Measurements from ENCODE around the gene HLA-B.
A peak's percentile ranks its signal among the peaks of the same experiment; 100 is the strongest.

The HLA-B gene

DNA sequence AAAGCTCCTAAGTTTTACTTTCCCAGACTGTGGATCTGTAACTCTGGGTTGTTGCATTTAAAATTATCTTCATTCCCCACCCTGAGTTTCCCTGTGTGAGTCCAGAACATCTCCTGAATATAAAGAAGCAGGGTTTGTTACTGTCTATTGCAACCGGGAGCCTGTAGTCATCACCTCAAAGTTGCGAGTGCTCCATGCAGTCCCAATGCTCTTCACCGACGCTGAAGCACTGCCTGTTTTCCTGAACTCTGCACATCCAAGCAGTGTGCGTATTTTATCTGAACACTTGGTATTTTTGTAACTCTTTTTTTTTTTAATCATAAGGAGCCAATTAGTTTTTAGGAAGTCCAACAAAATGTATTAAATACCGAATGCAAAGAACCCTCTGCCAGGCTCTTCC, 907 bp upstream of the HLA-B start:
- Histone ChIP-seq H3K4me2 (ENCODE audit: insufficient read depth, low read length, poor library complexity, severe bottlenecking) (no peak overlapping the region), H3K27me3 (ENCODE audit: control insufficient read depth in 3 of 3, insufficient read depth in 3 of 3, low read depth in 1 of 3, low read length in 3 of 3) (peaks cover 0 to 49% (median 38%) of the 10 kb centered on the region in 3 experiments), H2AFZ (ENCODE audit: low read length) (no peak overlapping the region), H3K18ac (ENCODE audit: low read length) (no peak overlapping the region), H3K79me1 (ENCODE audit: low read depth, low read length) (no peaks in the 10 kb centered on the region), H3K36me3 (replicated peaks in 1 of 2; ENCODE audit: control insufficient read depth in 2 of 2, insufficient read depth in 2 of 2, low read length in 2 of 2) (no peaks in the 10 kb centered on the region), H4K8ac (ENCODE audit: low read depth, low read length) (no peak overlapping the region), H3K9ac (ENCODE audit: low read depth, low read length, poor library complexity) (no peak overlapping the region), H3K9me3 (replicated peaks in 1 of 2; ENCODE audit: control insufficient read depth in 2 of 2, insufficient read depth in 1 of 2, low read depth in 1 of 2, low read length in 2 of 2) (peaks cover 0 to 3% of the 10 kb centered on the region in 2 donors), H2BK5ac (ENCODE audit: low read length) (no peak overlapping the region), H2BK12ac (ENCODE audit: low read length) (no peak overlapping the region), H3K4ac (ENCODE audit: low read length) (no peak overlapping the region), H3K23ac (ENCODE audit: low read depth, low read length, poor library complexity) (no peak overlapping the region), H3K14ac (ENCODE audit: low read length) (no peak overlapping the region), H3K4me1 (ENCODE audit: control insufficient read depth in 2 of 2, insufficient read depth in 1 of 2, low read depth in 1 of 2, low read length in 2 of 2) (peaks cover 0 to 2% of the 10 kb centered on the region in 2 donors), H2BK15ac (ENCODE audit: low read length) (no peak overlapping the region), H4K91ac (ENCODE audit: low read depth, low read length, poor library complexity) (no peak overlapping the region), H3K27ac (replicated peaks; ENCODE audit: low read length) (no peak overlapping the region), H3K4me3 (ENCODE audit: low read length in 2 of 2) (no peak overlapping the region), H2BK120ac (ENCODE audit: low read depth, low read length) (no peak overlapping the region), H2AK5ac (ENCODE audit: low read depth, low read length) (no peak overlapping the region)
- no peak for DNase-seq (ENCODE audit: low spot score)
- WGBS, 2 donors (ENCODE audit: extremely low coverage in 2 of 2, insufficient read length in 2 of 2, insufficient replicate concordance in 1 of 2), result no CpG with 5 or more reads among the region's 6 CpGs

- peak overlapping the region; percentile 77 for H3K9ac ChIP-seq (ENCODE audit: low read depth, low read length, poor library complexity)
- H3K36me3 ChIP-seq (replicated peaks in 1 of 2; ENCODE audit: control insufficient read depth in 2 of 2, insufficient read depth in 2 of 2, low read length in 2 of 2), result no peaks in the 10 kb centered on the region
- peaks cover 0 to 2% of the 10 kb centered on the region in 2 donors for H3K4me1 ChIP-seq (ENCODE audit: control insufficient read depth in 2 of 2, insufficient read depth in 1 of 2, low read depth in 1 of 2, low read length in 2 of 2)
- no peak overlapping the region for H2BK5ac ChIP-seq (ENCODE audit: low read length)
- peaks cover 0 to 51% (median 34%) of the 10 kb centered on the region in 3 experiments for H3K27me3 ChIP-seq (ENCODE audit: control insufficient read depth in 3 of 3, insufficient read depth in 3 of 3, low read depth in 1 of 3, low read length in 3 of 3)
- DNase-seq (ENCODE audit: low spot score), result no peak
- H3K14ac ChIP-seq (ENCODE audit: low read length), result no peak overlapping the region
- H3K9me3 ChIP-seq (replicated peaks in 1 of 2; ENCODE audit: control insufficient read depth in 2 of 2, insufficient read depth in 1 of 2, low read depth in 1 of 2, low read length in 2 of 2), result peaks cover 0 to 3% of the 10 kb centered on the region in 2 donors
- no peak overlapping the region for H4K8ac ChIP-seq (ENCODE audit: low read depth, low read length)
- no peak overlapping the region for H2BK120ac ChIP-seq (ENCODE audit: low read depth, low read length)
- H3K18ac ChIP-seq (ENCODE audit: low read length), result no peak overlapping the region
- no peak overlapping the region for H2AK5ac ChIP-seq (ENCODE audit: low read depth, low read length)
- no peaks in the 10 kb centered on the region for H3K79me1 ChIP-seq (ENCODE audit: low read depth, low read length)
- no peak overlapping the region for H3K4ac ChIP-seq (ENCODE audit: low read length)
- no peak overlapping the region for H2BK15ac ChIP-seq (ENCODE audit: low read length)
- peak overlapping the region; percentile 69 for H3K4me2 ChIP-seq (ENCODE audit: insufficient read depth, low read length, poor library complexity, severe bottlenecking)
- H4K91ac ChIP-seq (ENCODE audit: low read depth, low read length, poor library complexity), result no peak overlapping the region
- no peak overlapping the region for H3K27ac ChIP-seq (replicated peaks; ENCODE audit: low read length)
- peak overlapping the region; percentile 75 for H2AFZ ChIP-seq (ENCODE audit: low read length)
- peak overlapping the region; percentile 25 to 92 for H3K4me3 ChIP-seq (ENCODE audit: low read length in 2 of 2)
- no peak overlapping the region for H2BK12ac ChIP-seq (ENCODE audit: low read length)
- no peak overlapping the region for H3K23ac ChIP-seq (ENCODE audit: low read depth, low read length, poor library complexity)
- no CpG with 5 or more reads among the region's 83 CpGs for WGBS, 2 donors (ENCODE audit: extremely low coverage in 2 of 2, insufficient read length in 2 of 2, insufficient replicate concordance in 1 of 2)
Observed at GRCh38 chr6:31356216-31356945, 598 bp downstream of the HLA-B start.

- Histone ChIP-seq H3K4me1 (ENCODE audit: control insufficient read depth in 2 of 2, insufficient read depth in 1 of 2, low read depth in 1 of 2, low read length in 2 of 2) (peaks cover 0 to 2% of the 10 kb centered on the region in 2 donors), H4K8ac (ENCODE audit: low read depth, low read length) (no peak overlapping the region), H2BK5ac (ENCODE audit: low read length) (no peak overlapping the region), H3K23ac (ENCODE audit: low read depth, low read length, poor library complexity) (no peak overlapping the region), H3K27ac (replicated peaks; ENCODE audit: low read length) (no peak overlapping the region), H3K4me2 (ENCODE audit: insufficient read depth, low read length, poor library complexity, severe bottlenecking) (no peak overlapping the region), H3K79me1 (ENCODE audit: low read depth, low read length) (no peaks in the 10 kb centered on the region), H3K18ac (ENCODE audit: low read length) (no peak overlapping the region), H2AK5ac (ENCODE audit: low read depth, low read length) (no peak overlapping the region), H2BK120ac (ENCODE audit: low read depth, low read length) (no peak overlapping the region), H3K4ac (ENCODE audit: low read length) (no peak overlapping the region), H2AFZ (ENCODE audit: low read length) (no peak overlapping the region), H3K4me3 (ENCODE audit: low read length in 2 of 2) (no peak overlapping the region), H3K36me3 (replicated peaks in 1 of 2; ENCODE audit: control insufficient read depth in 2 of 2, insufficient read depth in 2 of 2, low read length in 2 of 2) (no peaks in the 10 kb centered on the region), H3K27me3 (ENCODE audit: control insufficient read depth in 3 of 3, insufficient read depth in 3 of 3, low read depth in 1 of 3, low read length in 3 of 3) (peaks cover 0 to 52% (median 34%) of the 10 kb centered on the region in 3 experiments), H3K9me3 (replicated peaks in 1 of 2; ENCODE audit: control insufficient read depth in 2 of 2, insufficient read depth in 1 of 2, low read depth in 1 of 2, low read length in 2 of 2) (no peaks in the 10 kb centered on the region), H2BK15ac (ENCODE audit: low read length) (no peak overlapping the region), H3K14ac (ENCODE audit: low read length) (no peak overlapping the region), H3K9ac (ENCODE audit: low read depth, low read length, poor library complexity) (no peak overlapping the region), H4K91ac (ENCODE audit: low read depth, low read length, poor library complexity) (no peak overlapping the region), H2BK12ac (ENCODE audit: low read length) (no peak overlapping the region)
- WGBS, 2 donors (ENCODE audit: extremely low coverage in 2 of 2, insufficient read length in 2 of 2, insufficient replicate concordance in 1 of 2), result no CpG with 5 or more reads among the region's 5 CpGs
- no peak for DNase-seq (ENCODE audit: low spot score)
Observed at GRCh38 chr6:31355583-31355948, 1.4 kb downstream of the HLA-B start.

GRCh38 chr6:31354864-31355582, 2.0 kb downstream of the HLA-B start:
- H3K4me1 ChIP-seq (ENCODE audit: control insufficient read depth in 2 of 2, insufficient read depth in 1 of 2, low read depth in 1 of 2, low read length in 2 of 2), result peaks cover 0 to 2% of the 10 kb centered on the region in 2 donors
- no peak overlapping the region for H2BK12ac ChIP-seq (ENCODE audit: low read length)
- no peaks in the 10 kb centered on the region for H3K79me1 ChIP-seq (ENCODE audit: low read depth, low read length)
- no peak overlapping the region for H3K4me2 ChIP-seq (ENCODE audit: insufficient read depth, low read length, poor library complexity, severe bottlenecking)
- no peaks in the 10 kb centered on the region for H3K9me3 ChIP-seq (replicated peaks in 1 of 2; ENCODE audit: control insufficient read depth in 2 of 2, insufficient read depth in 1 of 2, low read depth in 1 of 2, low read length in 2 of 2)
- H3K27ac ChIP-seq (replicated peaks; ENCODE audit: low read length), result no peak overlapping the region
- peaks cover 0 to 55% (median 34%) of the 10 kb centered on the region in 3 experiments for H3K27me3 ChIP-seq (ENCODE audit: control insufficient read depth in 3 of 3, insufficient read depth in 3 of 3, low read depth in 1 of 3, low read length in 3 of 3)
- H3K9ac ChIP-seq (ENCODE audit: low read depth, low read length, poor library complexity), result no peak overlapping the region
- WGBS, 2 donors (ENCODE audit: extremely low coverage in 2 of 2, insufficient read length in 2 of 2, insufficient replicate concordance in 1 of 2), result no CpG with 5 or more reads among the region's 11 CpGs
- H3K36me3 ChIP-seq (replicated peaks in 1 of 2; ENCODE audit: control insufficient read depth in 2 of 2, insufficient read depth in 2 of 2, low read length in 2 of 2), result no peaks in the 10 kb centered on the region
- no peak overlapping the region for H3K4ac ChIP-seq (ENCODE audit: low read length)
- no peak overlapping the region for H4K8ac ChIP-seq (ENCODE audit: low read depth, low read length)
- peak overlapping the region; percentile 73 for H3K23ac ChIP-seq (ENCODE audit: low read depth, low read length, poor library complexity)
- DNase-seq (ENCODE audit: low spot score), result no peak
- no peak overlapping the region for H4K91ac ChIP-seq (ENCODE audit: low read depth, low read length, poor library complexity)
- no peak overlapping the region for H2AFZ ChIP-seq (ENCODE audit: low read length)
- no peak overlapping the region for H3K14ac ChIP-seq (ENCODE audit: low read length)
- H2AK5ac ChIP-seq (ENCODE audit: low read depth, low read length), result no peak overlapping the region
- no peak overlapping the region for H2BK120ac ChIP-seq (ENCODE audit: low read depth, low read length)
- no peak overlapping the region for H3K4me3 ChIP-seq (ENCODE audit: low read length in 2 of 2)
- no peak overlapping the region for H3K18ac ChIP-seq (ENCODE audit: low read length)
- H2BK5ac ChIP-seq (ENCODE audit: low read length), result no peak overlapping the region
- no peak overlapping the region for H2BK15ac ChIP-seq (ENCODE audit: low read length)
